Sciatic nerve (tissue), 2 donors: Measurements from ENCODE around the gene WNK1. TPM values are rescaled to one million over a fixed set of nuclear protein-coding genes. Genes with fewer than 3 reads are reported as not detected.
"Not testable (repeated sequence)": the region's sequence is repeated elsewhere in the genome, so short reads cannot be mapped to it uniquely, and the experiment has no call there.

ENCODE experiments used
- ATAC-seq: fragments of 200-7000 bp; cut with Tn5 transposase; one replicate; pipeline ENCODE4 v1.9.1; 2020; ENCODE audit warnings: mild to moderate bottlenecking, moderate library complexity
- DNase-seq: peaks from one replicate; pipeline ENCODE4 v3.0.0-alpha.2; 2020; ENCODE audit warnings: low spot score
- intact Hi-C: fragments of 100-400 bp; cut with DNase I; formaldehyde crosslinking; loops from one replicate; pipeline ENCODE4 v1.14.2; 2022
- total RNA-seq: library from RNA; stranded (reverse); fragmentation: NEBNext Ultra II Directional; extraction: Animal tissue kit (Norgen Biotek cat#: 25700); gene quantifications from one replicate; pipeline ENCODE4 v1.2.1, GENCODE V29; 2021
- donor health status: DM: no; HTN: no; CAD: no.
- donor health status: DM: no; HTN: no; CAD: no.

Gene WNK1
- total RNA-seq, 1 donor from 2014 or later = 238 TPM

DNA sequence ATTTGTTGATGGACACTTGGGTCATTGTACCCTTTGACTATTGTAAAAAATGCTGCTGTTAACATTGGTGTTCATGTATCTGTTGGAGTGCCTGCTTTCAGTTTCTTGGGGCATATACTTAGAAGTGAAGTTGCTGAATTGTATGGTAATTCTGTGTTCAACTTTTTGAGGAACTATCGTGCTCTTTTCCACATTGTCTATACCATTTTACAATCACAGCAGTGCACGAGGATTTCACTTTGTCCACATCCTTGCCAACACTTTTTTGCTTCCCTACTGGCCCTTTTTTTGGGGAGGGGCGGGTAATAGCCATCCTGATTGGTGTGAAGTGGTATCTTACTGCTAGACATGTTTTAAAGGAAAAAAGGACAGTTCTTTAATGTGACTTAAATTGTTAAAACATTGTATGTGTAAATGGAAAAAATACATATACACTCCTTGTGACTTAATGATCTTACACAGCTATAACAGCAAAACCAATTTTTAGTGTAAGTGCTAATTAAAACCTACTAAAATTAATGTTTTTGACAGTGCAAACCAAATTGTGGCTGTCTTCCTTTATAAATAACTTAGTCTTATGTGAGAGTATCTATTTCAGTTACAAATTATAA, 52.7 kb downstream of the WNK1 start:
- no peak for DNase-seq
- ATAC-seq = no peak
- intact Hi-C loops = no loop called here

DNA sequence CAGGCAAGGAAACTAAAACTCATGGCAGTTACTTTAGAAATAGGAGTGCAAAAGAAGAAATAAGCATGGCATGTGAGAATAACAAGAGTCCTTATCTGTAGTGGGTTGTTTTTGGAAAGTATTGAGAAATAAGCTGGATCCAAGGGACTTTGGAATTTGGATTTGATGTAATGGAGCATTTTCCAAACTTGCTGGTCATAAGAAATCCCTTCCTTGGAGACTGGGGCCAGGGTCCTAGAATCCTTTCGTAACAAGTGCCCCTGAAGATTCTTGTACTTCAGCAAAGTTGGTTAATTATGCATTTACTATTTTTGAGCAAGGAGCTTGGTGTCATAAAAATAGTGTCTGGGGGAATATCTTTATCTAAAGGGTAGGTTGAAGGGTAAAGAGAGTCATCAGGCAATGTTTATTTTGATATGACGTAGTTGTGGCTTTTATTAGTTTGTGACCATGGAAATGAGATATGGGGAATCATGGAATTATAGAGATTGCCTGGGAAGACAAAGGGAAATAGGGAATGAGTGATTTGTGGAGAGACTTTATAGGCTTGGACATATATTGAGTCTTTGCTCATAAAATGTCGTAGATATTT, 53.9 kb downstream of the WNK1 start:
- no peak for DNase-seq
- intact Hi-C loops = no loop called here
- ATAC-seq = peak; percentile 49

DNA sequence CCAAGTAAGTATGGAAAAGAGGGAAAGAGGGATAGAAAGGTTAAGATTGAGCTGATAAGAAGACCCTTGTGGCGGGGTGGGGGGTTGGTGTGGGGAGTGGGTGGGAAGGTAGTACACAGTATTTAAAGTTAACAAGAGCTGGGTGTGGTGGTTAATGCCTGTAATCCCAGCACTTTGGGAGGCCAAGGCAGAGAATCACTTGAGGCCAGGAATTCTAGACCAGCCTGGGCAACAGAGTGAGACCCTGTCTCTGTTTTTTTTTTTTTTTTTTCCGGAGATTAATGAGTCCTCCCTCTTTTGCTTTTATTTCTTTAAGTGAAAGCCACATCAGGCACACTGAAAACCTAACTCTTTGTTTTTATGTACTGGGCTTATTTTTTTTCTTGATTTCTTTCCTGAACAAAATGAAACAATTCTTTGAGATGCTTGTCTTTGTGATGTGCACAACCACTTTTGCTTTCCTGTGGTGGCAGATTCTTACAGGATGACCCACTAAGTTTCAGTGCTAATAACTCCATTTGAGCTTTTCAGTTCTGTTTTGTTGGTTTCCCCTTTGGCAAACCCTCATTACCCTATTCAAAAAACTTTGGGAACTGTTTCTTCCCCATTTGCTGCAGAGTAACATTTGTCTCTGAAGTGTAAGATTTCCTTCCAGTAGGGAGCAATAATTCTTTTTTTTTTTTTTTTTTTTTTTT, 54.8 kb downstream of the WNK1 start:
- ATAC-seq (peak; percentile 45), DNase-seq (no peak)
- intact Hi-C loops = no loop called here

DNA sequence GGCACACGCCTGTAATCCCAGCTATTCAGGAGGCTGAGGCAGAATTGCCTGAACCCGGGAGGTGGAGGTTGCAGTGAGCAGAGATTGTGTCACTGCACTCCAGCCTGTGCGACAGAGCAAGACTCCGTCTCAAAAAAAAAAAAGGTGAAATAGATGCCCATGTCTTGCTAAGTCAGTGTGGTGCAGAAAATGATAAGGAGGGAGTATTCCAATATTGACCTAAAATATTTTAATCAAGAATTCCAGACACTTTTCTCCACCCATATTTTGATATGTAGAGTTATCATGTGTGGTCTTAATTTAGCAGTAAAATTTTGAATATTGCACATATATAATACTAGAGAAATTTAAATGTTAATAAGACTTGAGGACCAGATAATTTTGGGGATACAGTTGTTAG, 57.7 kb downstream of the WNK1 start:
- DNase-seq (no peak), ATAC-seq (no peak)
- intact Hi-C loops = no loop called here

DNA sequence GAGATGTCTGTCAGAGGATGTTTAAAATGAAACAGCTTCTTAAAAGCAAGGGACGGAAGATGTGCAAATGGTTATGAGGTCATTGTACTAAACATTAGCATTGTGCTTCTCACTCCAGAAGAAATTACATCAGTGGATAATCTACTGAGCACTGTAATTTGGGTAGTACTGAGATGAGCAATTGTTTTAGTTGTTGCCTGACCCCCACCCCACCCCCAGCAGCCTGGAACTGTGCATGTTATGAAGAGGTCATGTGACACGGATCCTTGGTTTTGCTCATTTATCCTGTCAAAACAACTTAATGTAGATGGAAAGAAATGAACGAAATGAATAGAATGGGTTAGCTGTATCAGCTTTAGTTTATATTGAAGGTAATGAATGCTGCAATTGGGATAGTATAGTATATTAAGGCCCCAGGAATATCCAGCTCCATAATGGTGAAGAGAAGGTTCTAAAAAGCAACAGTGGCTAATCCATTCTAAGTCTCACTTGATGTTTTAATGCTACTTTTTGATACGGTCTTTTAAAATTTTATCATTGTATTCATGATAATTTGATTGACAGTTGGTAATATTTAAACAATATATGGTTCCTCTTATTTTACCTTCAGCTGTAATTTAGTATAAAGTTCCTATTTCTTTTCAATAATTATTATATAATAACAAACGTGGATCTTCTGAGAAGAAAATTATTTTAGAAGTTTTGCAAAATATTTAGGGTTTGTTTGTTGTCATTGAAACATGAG, 58.5 kb downstream of the WNK1 start:
- no peak for DNase-seq
- intact Hi-C loops = no loop called here
- no peak for ATAC-seq

DNA sequence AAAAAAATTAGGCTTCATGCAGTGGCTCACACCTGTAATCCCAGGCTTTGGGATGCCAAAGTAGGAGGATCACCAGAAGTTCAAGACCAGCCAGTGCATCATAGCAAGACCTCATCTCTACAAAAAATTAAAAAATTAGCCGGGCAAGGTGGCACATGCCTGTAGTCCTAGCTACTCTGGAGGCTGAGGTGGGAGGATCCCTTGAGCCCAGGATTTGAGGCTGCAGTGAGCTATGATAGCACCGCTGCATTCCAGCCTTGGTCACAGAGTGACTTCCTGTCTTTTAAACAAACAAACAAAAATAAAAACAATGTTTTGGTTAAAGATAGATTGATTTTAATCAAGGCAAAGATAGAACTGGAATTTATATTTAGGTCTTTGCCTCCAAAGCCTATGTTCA, 60.6 kb downstream of the WNK1 start:
- ATAC-seq (no peak), DNase-seq (no peak)
- intact Hi-C loops = no loop called here

DNA sequence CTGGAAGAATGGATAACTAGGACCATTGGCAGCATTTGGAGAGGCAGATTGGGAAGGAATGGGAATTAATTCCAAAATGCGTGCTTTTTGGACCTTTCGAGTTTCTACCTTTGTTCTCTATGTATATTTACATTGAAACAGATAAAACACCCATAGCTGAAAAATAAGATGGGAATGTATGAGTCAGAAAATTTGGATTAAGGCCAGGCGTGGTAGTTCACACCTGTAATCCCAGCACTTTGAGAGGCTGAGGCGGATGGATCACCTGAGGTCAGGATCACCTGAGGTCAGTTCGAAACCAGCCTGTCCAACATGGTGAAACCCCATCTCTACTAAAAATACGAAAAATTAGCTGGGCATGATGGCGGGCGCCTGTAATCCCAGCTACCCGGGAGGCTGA, 65.1 kb downstream of the WNK1 start:
- ATAC-seq, intact Hi-C loops, DNase-seq: not testable (repeated sequence)

DNA sequence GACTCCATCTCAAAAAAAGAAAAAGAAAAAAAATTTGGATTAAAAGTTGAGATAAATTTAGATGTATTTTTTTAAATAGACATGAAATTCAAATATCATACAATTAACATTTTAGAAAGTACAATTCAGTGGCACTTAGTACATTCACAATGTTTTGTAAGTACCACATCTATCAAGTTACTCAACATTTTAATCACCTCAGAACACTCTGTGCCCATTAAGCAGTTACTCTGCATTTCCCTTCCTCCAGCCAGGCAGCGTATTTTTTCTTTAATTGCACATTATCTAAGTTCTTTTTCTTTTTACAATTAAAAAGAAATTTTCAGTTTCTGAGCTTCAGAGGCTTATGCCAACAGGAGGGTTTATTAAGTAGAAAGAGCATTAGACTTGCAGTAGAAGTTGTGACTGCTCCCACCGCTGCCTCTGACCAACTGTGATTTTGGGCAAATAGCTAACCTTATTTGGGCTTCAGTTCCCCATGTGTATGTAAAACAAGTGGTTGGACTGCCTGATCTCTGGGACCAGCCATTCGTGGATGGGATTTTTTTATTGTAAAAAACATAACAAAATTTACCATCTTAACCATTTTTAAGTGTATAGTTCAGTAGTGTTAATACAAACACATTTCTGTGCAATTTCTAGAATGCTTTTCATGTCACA, 65.7 kb downstream of the WNK1 start:
- intact Hi-C loops = no loop called here
- no peak for ATAC-seq
- DNase-seq = no peak

DNA sequence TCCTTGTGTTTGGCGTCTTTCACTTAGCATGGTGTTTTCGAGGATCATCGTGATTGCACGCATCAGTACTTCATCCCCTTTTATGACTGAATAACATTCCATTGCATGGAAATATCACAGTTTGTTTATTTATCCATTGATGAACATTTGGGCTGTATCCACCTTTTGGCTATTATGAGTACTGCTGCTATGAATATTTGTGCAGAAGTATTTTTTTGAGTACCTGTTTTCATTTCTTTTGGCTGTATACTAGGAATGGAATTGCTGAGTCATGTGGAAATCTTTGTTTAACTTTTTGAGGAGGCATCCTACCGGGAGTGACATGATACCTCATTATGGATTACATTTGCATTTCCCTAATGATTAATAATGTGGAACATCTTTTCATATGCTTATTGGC, 66.4 kb downstream of the WNK1 start:
- DNase-seq = no peak
- no peak for ATAC-seq
- intact Hi-C loops = no loop called here

DNA sequence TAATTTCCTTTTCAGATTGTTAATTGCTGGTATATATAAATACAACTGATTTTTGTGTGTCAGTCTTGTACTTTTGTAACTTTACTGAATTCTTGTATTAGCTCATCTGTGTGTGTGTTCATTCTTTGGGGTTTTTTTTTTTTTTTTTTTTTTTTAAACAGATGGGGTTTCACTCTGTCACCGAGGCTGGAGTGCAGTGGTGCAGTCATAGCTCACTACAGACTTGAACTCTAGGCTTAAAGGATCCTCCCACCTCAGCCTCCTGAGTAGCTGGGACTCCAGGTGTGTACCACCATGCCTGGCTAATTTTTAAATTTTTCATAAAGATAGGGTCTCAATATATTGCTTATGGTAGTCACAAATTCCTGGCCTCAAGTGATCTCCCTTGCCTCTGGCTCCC, 68.0 kb downstream of the WNK1 start:
- ATAC-seq (no peak), DNase-seq (no peak)
- intact Hi-C loops = no loop called here

DNA sequence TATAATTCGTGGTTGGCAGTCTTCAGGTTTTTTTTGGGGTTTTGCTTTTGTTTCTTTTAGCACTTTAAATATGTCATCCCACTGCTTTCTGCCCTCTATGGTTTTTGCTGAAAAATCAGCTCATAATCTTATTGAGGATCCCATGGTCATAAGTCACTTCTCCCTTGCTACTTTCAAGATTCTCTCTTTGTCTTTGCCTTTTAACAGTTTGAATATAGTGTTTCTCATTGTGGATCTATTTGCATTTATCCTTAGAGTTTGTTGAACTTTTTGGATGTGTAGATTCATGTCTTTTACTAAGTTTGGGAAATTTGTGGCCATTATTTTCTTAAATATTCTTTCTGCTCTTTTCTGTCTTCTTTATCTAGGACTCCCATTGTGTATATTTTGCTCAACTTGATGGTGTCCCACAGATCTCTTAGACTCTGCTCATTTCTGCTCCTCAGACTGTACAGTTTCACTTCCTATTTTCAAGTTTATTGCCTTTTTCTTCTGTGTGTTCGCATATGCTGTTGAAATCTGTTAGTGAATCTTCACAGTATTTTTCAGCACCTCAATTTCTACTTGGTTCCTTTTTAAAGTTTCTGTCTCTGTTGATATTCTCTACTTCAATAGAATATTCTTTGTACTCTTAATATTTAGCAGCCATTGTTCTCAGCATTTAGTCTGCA, 70.8 kb downstream of the WNK1 start:
- intact Hi-C loops = no loop called here
- ATAC-seq = no peak
- DNase-seq = no peak

DNA sequence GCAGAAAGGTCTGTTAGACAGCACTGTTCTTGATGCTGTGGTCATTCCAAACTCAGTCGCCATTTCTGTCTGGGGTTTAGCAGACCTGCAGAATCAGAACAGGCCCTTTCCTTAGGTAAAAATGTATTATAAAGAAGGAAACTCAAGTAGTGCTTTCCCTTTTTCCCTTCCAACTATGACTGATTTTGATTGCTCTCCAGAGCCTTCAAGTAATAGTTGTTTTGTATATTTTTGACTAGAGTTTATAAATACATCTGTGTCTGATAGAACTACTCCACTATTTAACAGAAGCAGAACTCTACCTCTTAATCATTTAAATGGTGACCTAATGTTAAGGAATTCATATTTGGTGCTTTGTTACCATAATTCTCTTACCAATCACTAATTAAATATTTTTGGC, 74.0 kb downstream of the WNK1 start:
- DNase-seq (no peak), ATAC-seq (no peak)
- intact Hi-C loops = no loop called here

DNA sequence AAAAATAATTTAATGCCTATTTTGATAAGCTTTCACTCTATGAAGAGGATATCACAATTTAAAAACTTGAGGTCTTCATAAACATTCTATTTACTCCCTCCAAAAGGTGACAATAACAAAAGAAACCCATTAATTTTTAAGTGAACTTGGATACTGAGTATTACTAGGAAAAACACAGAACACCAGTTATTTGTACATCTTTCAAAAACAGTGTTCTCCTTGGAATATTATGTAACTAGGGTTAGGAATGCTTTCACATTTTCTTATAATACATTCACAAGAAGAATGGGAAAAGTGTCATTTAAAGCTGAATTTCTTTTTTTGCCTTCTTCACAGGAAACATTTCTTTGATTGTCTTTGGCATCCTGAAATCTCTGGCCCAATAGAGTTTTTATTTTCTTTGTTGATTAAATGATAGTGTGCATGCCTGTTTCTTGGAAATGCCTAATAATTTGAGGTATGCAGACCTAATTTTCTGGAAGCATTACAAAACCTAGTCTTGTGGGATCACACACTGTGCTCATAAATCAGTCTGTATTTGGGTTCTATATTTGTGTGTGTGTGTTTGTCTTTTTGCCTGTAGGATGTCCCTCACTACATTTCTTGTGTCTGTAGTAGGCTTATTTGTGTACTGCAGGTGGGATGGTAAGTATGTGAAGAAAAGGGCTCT, 76.5 kb downstream of the WNK1 start:
- DNase-seq = no peak
- intact Hi-C loops = no loop called here
- ATAC-seq = peak; percentile 91

DNA sequence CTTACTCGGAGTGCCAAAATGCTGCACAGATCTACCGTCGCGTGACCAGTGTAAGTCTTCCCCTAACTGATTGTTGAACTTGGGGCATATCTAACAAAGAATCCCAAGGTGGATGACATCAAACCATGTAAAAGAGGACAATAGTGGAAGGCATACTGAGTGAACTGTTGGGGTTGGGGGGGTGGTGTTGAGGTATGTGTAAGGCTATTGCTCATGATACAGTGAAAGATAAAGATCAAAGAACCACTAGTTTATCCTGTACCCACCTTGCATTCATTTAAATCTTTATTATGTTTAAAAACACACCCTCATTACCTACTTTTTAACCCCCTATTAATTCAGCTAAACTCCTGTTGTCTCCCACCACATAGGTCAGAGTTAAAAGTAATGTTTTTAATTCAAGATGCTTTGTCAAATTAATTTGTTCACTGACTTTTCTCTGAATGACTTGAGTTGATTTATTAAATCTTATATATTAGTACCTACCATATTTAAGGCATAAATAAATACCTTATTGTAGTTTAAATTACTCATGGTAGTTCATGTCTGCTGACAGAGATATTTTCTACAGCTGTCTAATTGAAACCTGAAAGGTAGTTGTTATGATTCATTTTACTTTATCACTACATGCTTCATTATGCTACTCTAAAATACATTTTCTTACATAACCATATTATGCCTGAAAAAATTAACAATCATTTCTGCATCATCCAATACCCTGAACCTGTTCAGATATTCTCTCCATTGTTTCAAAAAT, 77.9 kb downstream of the WNK1 start:
- DNase-seq = no peak
- intact Hi-C loops = no loop called here

DNA sequence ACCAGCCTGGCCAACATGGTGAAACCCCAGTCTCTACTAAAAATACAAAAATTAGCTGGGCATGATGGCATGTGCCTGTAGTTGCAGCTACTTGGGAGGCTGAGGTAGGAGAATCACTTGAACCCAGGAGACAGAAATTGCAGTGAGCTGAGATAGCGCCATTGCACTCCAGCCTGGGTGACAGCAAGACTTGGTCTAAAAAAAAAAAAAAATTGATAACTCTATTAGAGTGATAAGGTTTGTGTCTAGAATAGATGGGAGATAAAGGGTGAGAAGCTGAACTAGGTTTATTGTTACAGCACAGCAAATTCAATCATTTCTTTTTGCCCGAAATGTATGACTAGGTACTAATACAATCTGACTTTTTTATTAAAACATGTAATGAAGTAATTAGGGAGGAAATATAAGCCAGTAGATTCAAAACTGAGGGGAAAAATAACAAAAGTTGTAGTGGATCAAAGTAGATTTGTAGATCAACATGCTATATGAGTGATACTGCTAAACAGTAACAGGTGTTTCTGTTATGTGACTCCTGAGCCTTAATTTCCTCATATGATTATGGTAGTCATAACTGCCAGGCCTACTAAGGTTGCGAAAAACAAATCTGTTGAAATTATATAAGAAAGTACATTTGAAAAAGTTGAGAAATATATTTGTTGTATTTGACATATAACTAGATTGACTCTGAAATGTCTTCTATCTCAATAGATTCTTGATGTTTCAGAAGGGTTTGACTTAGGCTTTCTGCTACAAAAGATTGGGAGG, 83.6 kb downstream of the WNK1 start:
- intact Hi-C loops = no loop called here
- DNase-seq = no peak
- ATAC-seq = no peak

More for the DNA sequence above, 77.9 kb downstream of the WNK1 start:
- no peak for ATAC-seq

DNA sequence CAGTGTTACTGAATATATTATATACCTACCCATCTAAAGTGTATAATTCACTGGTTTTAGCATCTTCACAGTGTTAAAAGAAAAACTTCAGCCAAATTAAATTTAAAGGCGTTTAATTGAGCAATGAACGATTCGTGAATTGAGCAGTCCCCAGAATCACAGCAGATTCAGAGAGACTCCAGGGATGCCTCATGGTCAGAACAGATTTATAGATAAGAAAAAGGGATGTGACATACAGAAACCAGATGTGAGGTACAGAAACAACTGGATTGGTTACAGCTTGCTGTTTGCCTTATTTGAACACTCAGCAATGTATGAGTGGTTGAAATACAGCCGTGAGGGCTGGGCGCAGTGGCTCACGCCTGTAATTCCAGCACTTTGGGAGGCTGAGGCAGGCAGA, 84.6 kb downstream of the WNK1 start:
- ATAC-seq (no peak), DNase-seq (no peak)
- intact Hi-C loops = no loop called here

DNA sequence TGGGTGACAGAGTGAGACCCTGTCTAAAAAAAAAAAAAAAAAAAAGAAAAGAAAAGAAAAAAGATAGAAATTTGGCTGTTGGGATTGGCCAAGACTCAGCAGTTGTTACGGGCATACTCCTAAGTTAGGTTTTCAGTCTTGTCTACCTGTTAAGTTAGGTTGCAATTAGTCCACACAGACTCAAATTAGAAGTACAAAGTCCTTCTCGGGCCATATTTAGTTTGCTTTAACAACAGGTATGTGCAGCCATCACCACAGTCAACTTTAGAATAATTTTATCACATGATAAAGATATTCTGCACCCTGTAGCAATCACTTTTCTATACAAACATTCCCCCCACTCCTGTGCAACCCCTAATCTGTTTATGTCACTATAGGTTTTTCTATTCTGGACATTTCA, 85.2 kb downstream of the WNK1 start:
- DNase-seq (no peak), ATAC-seq (no peak)
- intact Hi-C loops = no loop called here
